B cell (primary cell): Measurements from ENCODE around the gene FOXS1.

ENCODE experiments used
- EZH2 ChIP-seq: IDR thresholded peaks from 2 replicates; pipeline ENCODE4 v1.6.1; 2012; ENCODE audit warnings: borderline replicate concordance, low read depth, mild to moderate bottlenecking, moderate library complexity, low read length; ENCODE audit not compliant: insufficient read depth, poor library complexity, severe bottlenecking
- TF ChIP-seq, protein P1 (sequence below): fragments of 200-600 bp; IDR thresholded peaks from one replicate; pipeline ENCODE4 v1.8.0; 2022; ENCODE audit warnings: antibody characterized with exemption, mild to moderate bottlenecking

GRCh38 chr20:31861385-31862156, 16.2 kb upstream of the FOXS1 start:
- TF ChIP-seq EZH2, result no peak
- TF ChIP-seq, protein P1, sequence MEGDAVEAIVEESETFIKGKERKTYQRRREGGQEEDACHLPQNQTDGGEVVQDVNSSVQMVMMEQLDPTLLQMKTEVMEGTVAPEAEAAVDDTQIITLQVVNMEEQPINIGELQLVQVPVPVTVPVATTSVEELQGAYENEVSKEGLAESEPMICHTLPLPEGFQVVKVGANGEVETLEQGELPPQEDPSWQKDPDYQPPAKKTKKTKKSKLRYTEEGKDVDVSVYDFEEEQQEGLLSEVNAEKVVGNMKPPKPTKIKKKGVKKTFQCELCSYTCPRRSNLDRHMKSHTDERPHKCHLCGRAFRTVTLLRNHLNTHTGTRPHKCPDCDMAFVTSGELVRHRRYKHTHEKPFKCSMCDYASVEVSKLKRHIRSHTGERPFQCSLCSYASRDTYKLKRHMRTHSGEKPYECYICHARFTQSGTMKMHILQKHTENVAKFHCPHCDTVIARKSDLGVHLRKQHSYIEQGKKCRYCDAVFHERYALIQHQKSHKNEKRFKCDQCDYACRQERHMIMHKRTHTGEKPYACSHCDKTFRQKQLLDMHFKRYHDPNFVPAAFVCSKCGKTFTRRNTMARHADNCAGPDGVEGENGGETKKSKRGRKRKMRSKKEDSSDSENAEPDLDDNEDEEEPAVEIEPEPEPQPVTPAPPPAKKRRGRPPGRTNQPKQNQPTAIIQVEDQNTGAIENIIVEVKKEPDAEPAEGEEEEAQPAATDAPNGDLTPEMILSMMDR, result no peak
